MM.1S (cell line): ENCODE results near the gene MARCKS.

ENCODE experiments used
- DNase-seq: peaks from one replicate; pipeline ENCODE4 v3.0.0-alpha.2; 2015
- H2AFZ ChIP-seq: fragments of 300-600 bp; sonication (generic); 2 replicates; pipeline ENCODE4 v1.6.0; 2016; ENCODE audit warnings: antibody characterized with exemption, low read length
- H3F3A ChIP-seq: fragments of 300-600 bp; sonication (generic); 2 replicates; pipeline ENCODE4 v1.6.1; 2016; ENCODE audit warnings: mild to moderate bottlenecking, antibody characterized with exemption, low read length, moderate library complexity, mixed read lengths; ENCODE audit not compliant: insufficient read depth
- H3K27ac ChIP-seq: fragments of 300-600 bp; sonication (generic); 2 replicates; pipeline ENCODE4 v1.5.1; 2016; ENCODE audit warnings: mild to moderate bottlenecking, low read length
- H3K27me3 ChIP-seq: fragments of 300-600 bp; sonication (generic); replicated peaks from 2 replicates; pipeline ENCODE4 v1.6.0; 2016; ENCODE audit warnings: low read length; ENCODE audit not compliant: insufficient read depth
- H3K36me3 ChIP-seq: fragments of 300-600 bp; sonication (generic); replicated peaks from 2 replicates; pipeline ENCODE4 v1.6.1; 2016; ENCODE audit warnings: mild to moderate bottlenecking, low read length, mixed read lengths; ENCODE audit not compliant: insufficient read depth
- H3K4me1 ChIP-seq: fragments of 300-600 bp; sonication (generic); 2 replicates; pipeline ENCODE4 v1.6.1; 2016; ENCODE audit warnings: low read length, mixed read lengths
- H3K4me2 ChIP-seq: fragments of 300-600 bp; sonication (generic); 2 replicates; pipeline ENCODE4 v1.6.0; 2016; ENCODE audit warnings: low read depth, low read length
- H3K4me3 ChIP-seq: fragments of 300-600 bp; sonication (generic); 2 replicates; pipeline ENCODE4 v1.5.1; 2016; ENCODE audit warnings: low read length, mixed read lengths
- H3K79me2 ChIP-seq: fragments of 300-600 bp; sonication (generic); 2 replicates; pipeline ENCODE4 v1.6.1; 2016; ENCODE audit warnings: mixed run types, low read length, mixed read lengths
- H3K9ac ChIP-seq: fragments of 300-600 bp; sonication (generic); 2 replicates; pipeline ENCODE4 v1.6.1; 2016; ENCODE audit warnings: low read length, mixed read lengths
- H3K9me2 ChIP-seq: fragments of 300-600 bp; sonication (generic); replicated peaks from 2 replicates; pipeline ENCODE4 v1.6.1; 2016; ENCODE audit warnings: mild to moderate bottlenecking, low read length, mixed read lengths; ENCODE audit not compliant: insufficient read depth
- H3K9me3 ChIP-seq: fragments of 300-600 bp; sonication (generic); replicated peaks from 2 replicates; pipeline ENCODE4 v1.6.1; 2016; ENCODE audit warnings: mild to moderate bottlenecking, low read length, mixed read lengths; ENCODE audit not compliant: insufficient read depth
- H4K20me1 ChIP-seq: fragments of 300-600 bp; sonication (generic); 2 replicates; pipeline ENCODE4 v1.6.1; 2016; ENCODE audit warnings: mild to moderate bottlenecking, low read length, moderate library complexity, mixed read lengths; ENCODE audit not compliant: insufficient read depth
- EZH2 ChIP-seq: fragments of 300-600 bp; sonication (generic); optimal IDR thresholded peaks from 2 replicates; pipeline ENCODE3; 2017; ENCODE audit warnings: low read depth, mild to moderate bottlenecking, antibody characterized with exemption, low read length, mixed read lengths
- EZH2phosphoT487 ChIP-seq: fragments of 300-600 bp; sonication (generic); IDR thresholded peaks from 2 replicates; pipeline ENCODE4 v1.6.1; 2018; ENCODE audit warnings: antibody characterized with exemption, low read length
- TF ChIP-seq, protein P1 (sequence below): fragments of 300-600 bp; sonication (generic); IDR thresholded peaks from 2 replicates; pipeline ENCODE4 v1.5.1; 2016; ENCODE audit warnings: antibody characterized with exemption, low read length, mixed read lengths

MARCKS gene

DNA sequence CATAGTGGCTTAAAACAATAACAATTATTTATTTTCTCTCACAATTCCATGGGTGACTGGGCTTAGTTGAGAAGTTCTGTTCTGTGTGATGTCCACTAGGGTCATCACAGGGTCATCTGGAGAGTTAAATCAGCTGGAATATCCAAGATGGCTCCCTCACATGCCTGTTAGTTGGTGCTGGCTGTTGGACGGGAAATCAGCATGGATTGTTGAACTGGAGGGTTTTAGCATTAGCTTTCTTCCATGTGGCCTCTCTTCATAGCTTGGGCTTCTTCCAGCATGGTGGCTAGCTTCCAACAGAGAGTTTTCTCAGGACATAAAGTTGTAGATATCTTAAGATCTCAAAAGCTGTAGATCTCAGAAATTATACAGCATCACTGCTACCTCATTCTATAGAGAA lies 19.6 kb downstream of the MARCKS start:
- DNase-seq, result no peak
- no peak overlapping the region for H2AFZ ChIP-seq
- H3K4me3 ChIP-seq, result no peak overlapping the region
- H3F3A ChIP-seq, result no peaks in the 10 kb centered on the region
- no peaks in the 10 kb centered on the region for H3K36me3 ChIP-seq
- no peak overlapping the region for H3K4me2 ChIP-seq
- no peaks in the 10 kb centered on the region for H3K79me2 ChIP-seq
- no peaks in the 10 kb centered on the region for H3K9me3 ChIP-seq
- TF ChIP-seq EZH2 (no peak), EZH2phosphoT487 (no peak)
- TF ChIP-seq, protein P1, sequence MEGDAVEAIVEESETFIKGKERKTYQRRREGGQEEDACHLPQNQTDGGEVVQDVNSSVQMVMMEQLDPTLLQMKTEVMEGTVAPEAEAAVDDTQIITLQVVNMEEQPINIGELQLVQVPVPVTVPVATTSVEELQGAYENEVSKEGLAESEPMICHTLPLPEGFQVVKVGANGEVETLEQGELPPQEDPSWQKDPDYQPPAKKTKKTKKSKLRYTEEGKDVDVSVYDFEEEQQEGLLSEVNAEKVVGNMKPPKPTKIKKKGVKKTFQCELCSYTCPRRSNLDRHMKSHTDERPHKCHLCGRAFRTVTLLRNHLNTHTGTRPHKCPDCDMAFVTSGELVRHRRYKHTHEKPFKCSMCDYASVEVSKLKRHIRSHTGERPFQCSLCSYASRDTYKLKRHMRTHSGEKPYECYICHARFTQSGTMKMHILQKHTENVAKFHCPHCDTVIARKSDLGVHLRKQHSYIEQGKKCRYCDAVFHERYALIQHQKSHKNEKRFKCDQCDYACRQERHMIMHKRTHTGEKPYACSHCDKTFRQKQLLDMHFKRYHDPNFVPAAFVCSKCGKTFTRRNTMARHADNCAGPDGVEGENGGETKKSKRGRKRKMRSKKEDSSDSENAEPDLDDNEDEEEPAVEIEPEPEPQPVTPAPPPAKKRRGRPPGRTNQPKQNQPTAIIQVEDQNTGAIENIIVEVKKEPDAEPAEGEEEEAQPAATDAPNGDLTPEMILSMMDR, result no peak
- no peak overlapping the region for H3K9ac ChIP-seq
- peaks cover 11% of the 10 kb centered on the region; the same call in 1 of the 2 replicates for H3K4me1 ChIP-seq
- H3K9me2 ChIP-seq, result no peaks in the 10 kb centered on the region
- H3K27ac ChIP-seq, result no peak overlapping the region
- H4K20me1 ChIP-seq, result no peaks in the 10 kb centered on the region
- H3K27me3 ChIP-seq, result no peaks in the 10 kb centered on the region

DNA sequence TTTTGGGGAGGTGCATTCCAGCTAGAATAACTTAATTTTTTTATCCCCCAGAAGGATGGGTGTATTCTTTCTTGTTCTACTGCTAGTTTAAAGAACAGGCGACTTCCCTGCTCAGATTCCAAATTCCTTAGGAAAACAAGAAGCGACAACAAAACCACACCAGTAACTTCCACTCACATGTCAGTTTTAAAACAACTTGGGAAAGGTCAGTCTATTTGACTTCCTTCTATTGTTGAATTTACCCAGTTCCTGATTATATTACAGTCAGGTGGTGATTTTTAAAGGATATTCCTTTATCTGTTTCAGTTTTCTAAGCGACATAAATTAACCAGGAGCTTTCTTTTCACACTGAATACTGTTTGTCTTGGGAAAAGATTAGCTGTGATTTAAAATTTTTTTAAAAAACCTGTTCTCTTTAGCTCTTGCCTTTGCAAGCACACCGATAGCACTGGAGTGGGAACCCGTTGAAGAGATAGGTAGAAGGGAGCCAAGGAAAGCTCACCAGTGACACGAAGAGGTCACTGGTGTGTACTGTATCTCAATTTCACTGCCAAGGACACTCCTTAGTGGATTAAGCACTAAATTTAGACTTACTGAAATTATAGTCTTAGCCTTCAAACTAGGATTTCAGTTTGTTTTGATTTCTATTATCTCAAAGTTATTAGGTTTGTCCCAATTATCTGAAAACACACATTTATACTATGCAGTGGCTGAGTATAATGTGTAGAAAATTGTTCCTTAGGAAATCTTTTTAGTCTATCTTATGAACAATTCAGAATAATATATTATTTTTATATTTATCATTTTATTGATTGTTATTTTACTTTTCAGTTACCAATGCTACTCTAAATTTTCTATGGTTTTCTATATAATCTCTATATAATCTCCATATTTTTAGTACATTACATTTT lies 22.3 kb downstream of the MARCKS start:
- H3K4me2 ChIP-seq, result no peak overlapping the region
- H2AFZ ChIP-seq, result no peak overlapping the region
- H4K20me1 ChIP-seq, result no peaks in the 10 kb centered on the region
- no peak for TF ChIP-seq EZH2
- no peak for TF ChIP-seq EZH2phosphoT487
- TF ChIP-seq, protein P1, result peak; percentile 75
- H3K27ac ChIP-seq, result no peak overlapping the region
- H3K27me3 ChIP-seq, result no peaks in the 10 kb centered on the region
- no peaks in the 10 kb centered on the region for H3F3A ChIP-seq
- H3K4me1 ChIP-seq, result peaks cover 5% of the 10 kb centered on the region; the same call in 1 of the 2 replicates
- DNase-seq, result peak; percentile 66
- no peaks in the 10 kb centered on the region for H3K9me2 ChIP-seq
- no peak overlapping the region for H3K9ac ChIP-seq
- H3K9me3 ChIP-seq, result no peaks in the 10 kb centered on the region
- no peak overlapping the region for H3K4me3 ChIP-seq
- no peaks in the 10 kb centered on the region for H3K79me2 ChIP-seq
- H3K36me3 ChIP-seq, result no peaks in the 10 kb centered on the region

DNA sequence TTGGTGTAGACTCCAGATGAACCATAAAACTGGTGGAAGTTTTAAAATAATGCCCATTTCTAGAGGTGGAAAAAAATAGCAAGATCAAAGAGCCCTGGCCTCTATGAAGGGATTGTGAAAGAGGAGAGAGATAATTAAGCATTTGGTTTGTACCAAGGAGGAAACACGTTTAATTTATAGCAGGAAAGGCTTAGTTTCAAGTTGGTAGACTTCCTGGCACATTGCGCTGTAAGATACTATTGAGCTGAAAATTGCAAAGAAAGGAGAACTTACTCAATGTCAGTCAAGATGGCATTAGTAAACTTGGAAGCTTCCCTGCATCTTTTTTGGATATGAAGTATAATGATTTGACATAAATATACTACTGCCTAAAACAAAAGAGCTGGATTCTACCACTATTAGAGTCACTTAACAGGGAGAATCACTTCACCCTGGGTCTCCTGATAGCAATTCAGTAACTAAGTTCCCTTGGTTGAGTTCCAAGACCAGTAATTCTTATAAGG lies 24.4 kb downstream of the MARCKS start:
- TF ChIP-seq EZH2phosphoT487 (no peak), EZH2 (no peak)
- TF ChIP-seq, protein P1, result no peak
- H3F3A ChIP-seq, result no peaks in the 10 kb centered on the region
- H3K4me2 ChIP-seq, result no peak overlapping the region
- no peaks in the 10 kb centered on the region for H4K20me1 ChIP-seq
- no peaks in the 10 kb centered on the region for H3K36me3 ChIP-seq
- no peak overlapping the region for H3K27ac ChIP-seq
- H3K79me2 ChIP-seq, result no peaks in the 10 kb centered on the region
- no peak overlapping the region for H3K4me3 ChIP-seq
- H2AFZ ChIP-seq, result no peak overlapping the region
- no peaks in the 10 kb centered on the region for H3K9me3 ChIP-seq
- no peaks in the 10 kb centered on the region for H3K9me2 ChIP-seq
- no peaks in the 10 kb centered on the region for H3K4me1 ChIP-seq
- no peak for DNase-seq
- no peaks in the 10 kb centered on the region for H3K27me3 ChIP-seq
- H3K9ac ChIP-seq, result no peak overlapping the region
